SU-DHL-6 (cell line): ENCODE results near the gene PDE3A.

Source experiments
- H2AFZ ChIP-seq: fragments of 200-600 bp; sonication (generic); 2 replicates; pipeline ENCODE4 v1.6.1; 2014; ENCODE audit warnings: low read depth, mild to moderate bottlenecking, moderate library complexity, mixed read lengths, antibody characterized with exemption, low read length; ENCODE audit not compliant: severe bottlenecking
- H3F3A ChIP-seq: fragments of 200-600 bp; shearing (Covaris generic); 2 replicates; pipeline ENCODE4 v1.6.0; 2016; ENCODE audit warnings: antibody characterized with exemption, mild to moderate bottlenecking; ENCODE audit not compliant: insufficient read depth
- H3K27ac ChIP-seq: fragments of 200-600 bp; sonication (generic); 2 replicates; pipeline ENCODE4 v1.5.1; 2016; ENCODE audit warnings: low read depth, mild to moderate bottlenecking, low read length, moderate library complexity, mixed read lengths
- H3K27me3 ChIP-seq: fragments of 200-600 bp; sonication (generic), shearing (Covaris generic); 2 replicates; pipeline ENCODE4 v1.6.0; 2014; ENCODE audit warnings: mild to moderate bottlenecking, low read length
- H3K36me3 ChIP-seq: fragments of 200-600 bp; sonication (generic); 2 replicates; pipeline ENCODE4 v1.6.1; 2014; ENCODE audit warnings: mild to moderate bottlenecking, low read length, mixed read lengths
- H3K4me2 ChIP-seq: fragments of 300-600, 200-600 bp; shearing (Covaris generic), sonication (generic); 2 replicates; pipeline ENCODE4 v1.6.0; 2014; ENCODE audit warnings: low read length, low read depth, mild to moderate bottlenecking; ENCODE audit not compliant: poor library complexity, severe bottlenecking
- H3K4me3 ChIP-seq: fragments of 200-600 bp; sonication (generic); 2 replicates; pipeline ENCODE4 v1.5.1; 2014; ENCODE audit warnings: antibody characterized with exemption, low read length, mild to moderate bottlenecking, mixed read lengths; ENCODE audit not compliant: insufficient read depth, poor library complexity, severe bottlenecking
- H3K79me2 ChIP-seq: fragments of 200-600 bp; sonication (generic); 2 replicates; pipeline ENCODE4 v1.6.1; 2014; ENCODE audit warnings: mild to moderate bottlenecking, low read length, moderate library complexity; ENCODE audit not compliant: insufficient read depth
- H3K9ac ChIP-seq: fragments of 200-600 bp; sonication (generic); 2 replicates; pipeline ENCODE4 v1.7.0; 2014; ENCODE audit warnings: mild to moderate bottlenecking, low read length
- H3K9me2 ChIP-seq: fragments of 200-600 bp; sonication (generic); replicated peaks from 2 replicates; pipeline ENCODE4 v1.6.1; 2014; ENCODE audit warnings: low read length; ENCODE audit not compliant: insufficient read depth
- H3K9me3 ChIP-seq: fragments of 200-600 bp; sonication (generic); 2 replicates; pipeline ENCODE4 v1.6.1; 2014; ENCODE audit warnings: low read length, mixed read lengths; ENCODE audit not compliant: insufficient read depth
- H4K20me1 ChIP-seq: fragments of 200-600 bp; sonication (generic); 2 replicates; pipeline ENCODE4 v1.6.1; 2014; ENCODE audit warnings: low read depth, mild to moderate bottlenecking, antibody characterized with exemption, low read length, moderate library complexity, mixed read lengths
- EZH2phosphoT487 ChIP-seq: fragments of 200-600 bp; sonication (generic), shearing (Covaris generic); conservative IDR thresholded peaks from 2 replicates; pipeline ENCODE4 v1.6.1; 2018; ENCODE audit warnings: mild to moderate bottlenecking, antibody characterized with exemption, low read length, moderate library complexity, mixed read lengths
- TF ChIP-seq, protein P1 (sequence below): fragments of 200-600 bp; sonication (generic); IDR thresholded peaks from one replicate; pipeline ENCODE4 v1.5.1; 2017; ENCODE audit warnings: antibody characterized with exemption, mild to moderate bottlenecking, low read length, moderate library complexity; ENCODE audit not compliant: insufficient read depth, poor library complexity, severe bottlenecking

The PDE3A gene

GRCh38 chr12:20524113-20524512 is 155.8 kb downstream of the PDE3A start:
- H3F3A ChIP-seq = no peaks in the 10 kb centered on the region
- no peaks in the 10 kb centered on the region for H4K20me1 ChIP-seq
- H3K27me3 ChIP-seq = no peaks in the 10 kb centered on the region
- H3K4me3 ChIP-seq = no peak overlapping the region
- H2AFZ ChIP-seq = no peak overlapping the region
- H3K9ac ChIP-seq = no peak overlapping the region
- no peak overlapping the region for H3K27ac ChIP-seq
- no peak overlapping the region for H3K4me2 ChIP-seq
- H3K79me2 ChIP-seq = no peaks in the 10 kb centered on the region
- H3K9me3 ChIP-seq = no peaks in the 10 kb centered on the region
- H3K36me3 ChIP-seq = no peaks in the 10 kb centered on the region
- H3K9me2 ChIP-seq = no peaks in the 10 kb centered on the region
- TF ChIP-seq EZH2phosphoT487 = no peak

- Histone ChIP-seq H3K27me3 (no peaks in the 10 kb centered on the region), H3K79me2 (no peaks in the 10 kb centered on the region), H3K27ac (no peak overlapping the region), H4K20me1 (no peaks in the 10 kb centered on the region), H3K4me3 (no peak overlapping the region), H3K9me3 (no peaks in the 10 kb centered on the region), H3K36me3 (no peaks in the 10 kb centered on the region), H3K9me2 (no peaks in the 10 kb centered on the region), H3K4me2 (no peak overlapping the region), H3F3A (no peaks in the 10 kb centered on the region), H2AFZ (no peak overlapping the region), H3K9ac (no peak overlapping the region)
- TF ChIP-seq EZH2phosphoT487 = no peak
- TF ChIP-seq, protein P1, sequence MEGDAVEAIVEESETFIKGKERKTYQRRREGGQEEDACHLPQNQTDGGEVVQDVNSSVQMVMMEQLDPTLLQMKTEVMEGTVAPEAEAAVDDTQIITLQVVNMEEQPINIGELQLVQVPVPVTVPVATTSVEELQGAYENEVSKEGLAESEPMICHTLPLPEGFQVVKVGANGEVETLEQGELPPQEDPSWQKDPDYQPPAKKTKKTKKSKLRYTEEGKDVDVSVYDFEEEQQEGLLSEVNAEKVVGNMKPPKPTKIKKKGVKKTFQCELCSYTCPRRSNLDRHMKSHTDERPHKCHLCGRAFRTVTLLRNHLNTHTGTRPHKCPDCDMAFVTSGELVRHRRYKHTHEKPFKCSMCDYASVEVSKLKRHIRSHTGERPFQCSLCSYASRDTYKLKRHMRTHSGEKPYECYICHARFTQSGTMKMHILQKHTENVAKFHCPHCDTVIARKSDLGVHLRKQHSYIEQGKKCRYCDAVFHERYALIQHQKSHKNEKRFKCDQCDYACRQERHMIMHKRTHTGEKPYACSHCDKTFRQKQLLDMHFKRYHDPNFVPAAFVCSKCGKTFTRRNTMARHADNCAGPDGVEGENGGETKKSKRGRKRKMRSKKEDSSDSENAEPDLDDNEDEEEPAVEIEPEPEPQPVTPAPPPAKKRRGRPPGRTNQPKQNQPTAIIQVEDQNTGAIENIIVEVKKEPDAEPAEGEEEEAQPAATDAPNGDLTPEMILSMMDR = no peak
Observed at GRCh38 chr12:20525064-20525610, 156.8 kb downstream of the PDE3A start.

DNA sequence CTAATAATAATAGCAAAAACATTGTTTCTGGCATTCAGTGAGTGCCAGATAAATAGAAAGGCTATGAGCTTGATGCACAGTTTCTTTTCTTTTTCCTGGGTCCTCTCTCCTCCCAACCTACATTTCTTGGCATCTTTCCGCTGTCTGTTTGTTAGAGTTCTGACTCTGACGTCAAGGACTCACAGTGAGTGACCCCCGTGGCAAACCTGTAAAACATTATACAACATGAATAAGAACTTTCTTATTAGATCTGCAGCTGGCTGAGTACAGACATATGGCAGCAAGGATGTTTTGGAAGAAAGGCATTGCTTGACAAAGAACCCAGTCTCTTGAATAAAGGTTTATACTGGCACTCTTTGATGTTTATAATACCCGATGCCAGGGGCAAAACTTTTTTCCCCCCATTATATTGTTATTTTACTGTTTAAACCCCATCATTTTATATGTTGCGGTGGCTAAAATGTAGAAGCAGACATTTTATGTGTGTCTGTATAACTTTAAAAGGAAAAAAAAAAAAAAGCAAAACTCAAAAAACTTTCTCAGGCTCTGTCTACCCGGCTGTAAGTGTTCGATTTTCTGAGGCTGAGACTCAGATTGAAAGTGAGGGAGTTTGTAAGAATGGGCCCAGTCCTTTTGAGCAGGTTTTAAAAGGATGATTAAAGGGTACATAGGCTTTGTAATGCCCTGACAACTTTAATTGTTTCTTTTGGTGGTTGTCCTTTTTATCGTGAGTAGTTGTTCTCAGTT is 159.3 kb downstream of the PDE3A start:
- Histone ChIP-seq H3K27ac (no peak overlapping the region), H3K27me3 (no peaks in the 10 kb centered on the region), H3K4me3 (no peak overlapping the region), H3K9me3 (no peaks in the 10 kb centered on the region), H3K79me2 (no peaks in the 10 kb centered on the region), H3K9ac (no peak overlapping the region), H3K36me3 (no peaks in the 10 kb centered on the region), H3F3A (no peaks in the 10 kb centered on the region), H2AFZ (no peak overlapping the region), H3K9me2 (no peaks in the 10 kb centered on the region), H4K20me1 (no peaks in the 10 kb centered on the region), H3K4me2 (no peak overlapping the region)
- TF ChIP-seq, protein P1 = no peak
- TF ChIP-seq EZH2phosphoT487 = no peak

DNA sequence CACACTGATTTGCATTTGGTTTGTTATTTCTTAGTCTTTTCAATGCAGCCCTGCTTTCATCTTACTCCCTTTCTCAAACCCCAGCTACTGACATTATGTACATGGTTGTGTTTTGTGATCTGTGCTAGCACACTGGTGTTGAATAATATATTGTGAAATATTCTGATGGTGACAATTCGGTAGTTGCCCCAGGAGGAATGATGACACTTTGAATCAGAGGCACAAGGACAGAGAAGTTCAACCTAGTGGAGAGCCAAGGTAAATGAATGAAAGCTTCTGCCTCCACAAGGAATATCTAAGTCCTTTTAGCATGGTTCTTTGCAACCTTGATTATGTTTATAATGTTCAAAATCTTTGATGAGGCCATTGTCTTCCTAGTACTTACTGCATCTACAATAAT is 159.9 kb downstream of the PDE3A start:
- Histone ChIP-seq H3K79me2 (no peaks in the 10 kb centered on the region), H3K9me2 (no peaks in the 10 kb centered on the region), H3K36me3 (no peaks in the 10 kb centered on the region), H3K27me3 (no peaks in the 10 kb centered on the region), H3K9me3 (no peaks in the 10 kb centered on the region), H4K20me1 (no peaks in the 10 kb centered on the region), H3K4me3 (no peak overlapping the region), H2AFZ (no peak overlapping the region), H3K27ac (no peak overlapping the region), H3F3A (no peaks in the 10 kb centered on the region), H3K9ac (no peak overlapping the region), H3K4me2 (no peak overlapping the region)
- TF ChIP-seq, protein P1 = no peak
- no peak for TF ChIP-seq EZH2phosphoT487
